Peyer's patch (tissue), 4 donors: ENCODE results near the gene TEC.

ENCODE experiments used
- CTCF ChIP-seq, 6 experiments: fragments of 450-650 bp in 4 of 6; fragments of 200-600 bp in 2 of 6; sonication (generic) in 1 of 6; IDR thresholded peaks; one replicate each; pipeline ENCODE4 v1.5.1; 2017 to 2019; ENCODE audit warnings: antibody characterized with exemption in 6 of 6, mild to moderate bottlenecking in 3 of 6, moderate library complexity in 1 of 6
- POLR2A ChIP-seq, 2 donors: fragments of 450-650 bp; IDR thresholded peaks; one replicate each; pipeline ENCODE4 v1.5.1; 2017; ENCODE audit warnings: antibody characterized with exemption in 2 of 2, mild to moderate bottlenecking in 2 of 2, moderate library complexity in 2 of 2

- TF ChIP-seq CTCF (IDR thresholded peaks at IDR 0.05) (peak in 2 of 6 experiments; percentile 2 to 6), POLR2A (IDR thresholded peaks at IDR 0.05) (no peak)
Measured at GRCh38 chr4:48102303-48102702, 167.3 kb downstream of the TEC start.
